Measurements from ENCODE around the gene NEURL1. TPM values are rescaled to one million over a fixed set of nuclear protein-coding genes. Genes with fewer than 3 reads are reported as not detected.

Gene NEURL1
- total RNA-seq, 1 donor from 2014 or later: 0.93 TPM

DNA sequence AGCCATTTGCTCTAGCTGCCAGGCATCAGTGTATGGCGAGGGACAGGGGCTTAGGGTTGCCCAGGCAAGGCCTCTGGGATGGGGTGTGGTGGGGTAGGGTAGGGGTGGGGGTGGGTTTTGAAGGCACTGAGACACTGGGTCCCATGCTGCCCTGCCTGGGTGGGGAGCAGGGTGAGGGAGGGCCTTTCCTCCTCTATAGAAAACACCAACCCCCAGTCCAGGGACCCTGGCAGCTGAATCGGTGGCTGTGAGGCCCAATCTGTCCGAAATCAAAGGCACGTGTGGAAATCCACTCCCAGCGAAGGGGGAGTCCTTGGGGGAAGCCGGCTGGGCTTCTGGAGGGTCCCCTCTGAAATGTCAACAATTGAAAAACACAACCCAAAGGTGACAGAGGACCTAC lies 106.4 kb downstream of the NEURL1 start:
- H3K27ac Mint-ChIP-seq: no peak overlapping the region

DNA sequence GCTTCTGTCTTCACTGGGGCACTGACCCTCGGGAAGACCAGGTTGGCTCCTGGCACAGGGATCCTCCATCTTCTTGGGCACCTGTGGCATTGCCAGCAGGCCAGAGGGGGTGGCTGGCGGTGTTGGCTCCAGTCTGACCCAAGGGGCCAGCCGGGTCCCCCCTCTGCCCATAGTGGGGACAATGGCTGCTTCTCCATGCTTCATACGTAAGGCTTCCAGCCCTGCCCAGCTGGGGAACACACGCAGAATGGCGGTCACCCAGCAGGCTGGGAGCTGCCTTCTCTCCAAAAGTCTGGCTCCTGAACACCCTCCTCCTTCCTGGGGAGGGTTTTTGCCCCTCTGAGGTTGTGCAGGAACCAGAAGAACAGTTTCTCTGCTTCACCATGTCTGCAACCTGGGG lies 106.8 kb downstream of the NEURL1 start:
- no peaks in the 10 kb centered on the region for H3K27me3 Mint-ChIP-seq
- CTCF ChIA-PET: interaction anchor here (1.2 kb wide), 1 partner anchor 86 kb away, joined by 3 read pairs; no protein-coding TSS in a partner anchor
- H3K9me3 Mint-ChIP-seq: no peaks in the 10 kb centered on the region
- POLR2A ChIA-PET: no interaction called here
- intact Hi-C loops (cut with micrococcal nuclease): no loop called here
- no peaks in the 10 kb centered on the region for H3K4me1 Mint-ChIP-seq
- no peak for ATAC-seq (ENCODE audit: low read depth)
- no peak for DNase-seq
- H3K4me3 Mint-ChIP-seq: no peak overlapping the region
- H3K36me3 Mint-ChIP-seq (ENCODE audit: low read depth): peaks cover 21% of the 10 kb centered on the region
- TF ChIP-seq, protein P1, sequence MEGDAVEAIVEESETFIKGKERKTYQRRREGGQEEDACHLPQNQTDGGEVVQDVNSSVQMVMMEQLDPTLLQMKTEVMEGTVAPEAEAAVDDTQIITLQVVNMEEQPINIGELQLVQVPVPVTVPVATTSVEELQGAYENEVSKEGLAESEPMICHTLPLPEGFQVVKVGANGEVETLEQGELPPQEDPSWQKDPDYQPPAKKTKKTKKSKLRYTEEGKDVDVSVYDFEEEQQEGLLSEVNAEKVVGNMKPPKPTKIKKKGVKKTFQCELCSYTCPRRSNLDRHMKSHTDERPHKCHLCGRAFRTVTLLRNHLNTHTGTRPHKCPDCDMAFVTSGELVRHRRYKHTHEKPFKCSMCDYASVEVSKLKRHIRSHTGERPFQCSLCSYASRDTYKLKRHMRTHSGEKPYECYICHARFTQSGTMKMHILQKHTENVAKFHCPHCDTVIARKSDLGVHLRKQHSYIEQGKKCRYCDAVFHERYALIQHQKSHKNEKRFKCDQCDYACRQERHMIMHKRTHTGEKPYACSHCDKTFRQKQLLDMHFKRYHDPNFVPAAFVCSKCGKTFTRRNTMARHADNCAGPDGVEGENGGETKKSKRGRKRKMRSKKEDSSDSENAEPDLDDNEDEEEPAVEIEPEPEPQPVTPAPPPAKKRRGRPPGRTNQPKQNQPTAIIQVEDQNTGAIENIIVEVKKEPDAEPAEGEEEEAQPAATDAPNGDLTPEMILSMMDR (IDR thresholded peaks at IDR 0.05): no peak
- H3K27ac Mint-ChIP-seq: no peak overlapping the region

More for the DNA sequence above, 106.4 kb downstream of the NEURL1 start:
- Mint-ChIP-seq H3K9me3 (no peaks in the 10 kb centered on the region), H3K4me1 (no peaks in the 10 kb centered on the region), H3K27me3 (no peaks in the 10 kb centered on the region), H3K36me3 (ENCODE audit: low read depth) (peaks cover 21% of the 10 kb centered on the region), H3K4me3 (no peak overlapping the region)
- CTCF ChIA-PET: interaction anchor here (1.2 to 1.8 kb wide), 2 partner anchors 86 kb away, joined by 3 to 16 read pairs; no protein-coding TSS in a partner anchor
- POLR2A ChIA-PET: interaction anchor here (0.6 kb wide), 1 partner anchor 62 kb away, joined by 3 read pairs; no protein-coding TSS in a partner anchor
- TF ChIP-seq, protein P1 (IDR thresholded peaks at IDR 0.05): no peak
- intact Hi-C loops (cut with micrococcal nuclease): loop anchor here (5.0 kb wide), 1 partner anchor 257 kb away; the partner anchor contains the start of gene SH3PXD2A
- DNase-seq (no peak), ATAC-seq (ENCODE audit: low read depth) (no peak)

DNA sequence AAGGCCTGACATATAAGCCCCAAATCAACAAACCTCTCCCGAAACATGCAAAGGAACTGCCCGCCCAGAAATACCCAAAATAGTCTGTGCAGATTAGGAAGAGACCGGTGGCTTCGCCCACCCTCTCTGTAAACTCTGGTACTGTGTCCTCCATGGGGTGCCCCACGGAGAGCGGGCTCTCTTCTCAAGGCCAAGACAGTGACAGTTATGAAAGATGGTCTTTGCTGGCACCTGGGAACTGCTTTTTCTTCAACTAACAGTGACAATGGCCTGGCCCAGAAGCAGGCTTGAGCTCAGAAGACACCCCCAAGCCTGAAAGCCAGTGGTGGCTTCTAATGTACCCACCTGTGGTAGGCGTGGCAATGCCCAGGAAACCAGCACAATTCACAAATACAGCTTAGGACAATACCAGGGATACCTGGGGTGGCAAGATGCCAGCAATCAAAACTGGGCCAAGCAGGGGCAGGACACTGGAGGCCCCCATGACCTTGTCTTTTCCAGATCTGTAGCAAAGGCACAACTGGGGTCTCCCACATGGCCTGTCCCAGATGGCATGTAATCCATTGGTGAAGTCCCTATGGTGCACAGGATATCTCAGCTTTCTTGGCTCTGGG lies 107.6 kb downstream of the NEURL1 start:
- Mint-ChIP-seq H3K4me1 (no peaks in the 10 kb centered on the region), H3K36me3 (ENCODE audit: low read depth) (peaks cover 23% of the 10 kb centered on the region), H3K27me3 (no peaks in the 10 kb centered on the region), H3K9me3 (no peaks in the 10 kb centered on the region), H3K27ac (no peak overlapping the region), H3K4me3 (no peak overlapping the region)
- TF ChIP-seq, protein P1 (IDR thresholded peaks at IDR 0.05): no peak
- CTCF ChIA-PET: interaction anchor here (1.2 kb wide), 1 partner anchor 85 kb away, joined by 3 read pairs; no protein-coding TSS in a partner anchor
- intact Hi-C loops (cut with micrococcal nuclease): no loop called here
- POLR2A ChIA-PET: no interaction called here
- DNase-seq: no peak
- ATAC-seq (ENCODE audit: low read depth): no peak

DNA sequence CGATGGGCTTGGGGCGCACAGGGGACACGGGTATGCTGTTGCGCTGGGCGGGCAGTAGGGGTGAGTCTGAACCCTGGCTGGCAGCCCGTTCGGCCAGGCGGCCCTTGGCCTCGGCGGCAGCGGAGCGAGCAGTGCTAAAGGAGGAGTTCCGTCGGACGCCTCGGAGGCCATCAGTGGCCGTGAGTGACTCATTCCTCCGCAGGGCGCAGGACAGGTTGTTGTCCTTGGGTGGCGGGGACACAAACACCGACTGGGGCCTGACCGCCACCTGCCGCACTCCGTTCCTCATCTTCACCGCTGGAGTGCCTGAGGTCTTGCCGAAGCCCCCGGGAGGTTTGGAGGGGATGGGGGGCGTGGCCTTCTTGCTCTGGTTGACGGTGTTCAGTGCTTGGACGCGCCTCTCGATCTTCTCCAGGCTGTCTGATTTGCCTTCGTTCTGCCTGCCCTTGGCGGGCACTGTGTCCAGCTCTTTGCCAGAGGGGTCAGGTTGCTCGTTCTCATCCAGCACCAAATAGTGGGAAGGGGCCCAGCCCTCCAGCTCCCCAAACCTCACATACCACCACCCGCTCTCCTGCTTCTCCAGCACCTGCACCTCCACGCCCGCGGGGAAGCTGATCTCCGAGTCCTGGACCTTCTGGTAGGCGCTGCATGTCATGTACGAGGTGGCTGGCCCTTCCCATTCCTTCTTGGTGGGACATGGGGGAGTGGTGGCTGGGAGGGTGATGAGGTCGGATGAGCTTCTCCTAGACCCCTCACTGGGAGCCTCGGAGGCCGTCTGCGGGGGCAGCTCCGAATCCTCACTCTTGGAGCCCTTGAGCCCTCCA lies 108.7 kb downstream of the NEURL1 start:
- Mint-ChIP-seq H3K27ac (no peak overlapping the region), H3K36me3 (ENCODE audit: low read depth) (peaks cover 24% of the 10 kb centered on the region), H3K27me3 (no peaks in the 10 kb centered on the region), H3K4me1 (no peaks in the 10 kb centered on the region), H3K4me3 (no peak overlapping the region), H3K9me3 (no peaks in the 10 kb centered on the region)
- ATAC-seq (ENCODE audit: low read depth) (no peak), DNase-seq (no peak)
- POLR2A ChIA-PET: no interaction called here
- CTCF ChIA-PET: interaction anchor here (1.0 to 1.1 kb wide), 2 partner anchors 9 to 84 kb away, joined by 3 read pairs; no protein-coding TSS in a partner anchor
- TF ChIP-seq, protein P1 (IDR thresholded peaks at IDR 0.05): no peak
- intact Hi-C loops (cut with micrococcal nuclease): no loop called here

DNA sequence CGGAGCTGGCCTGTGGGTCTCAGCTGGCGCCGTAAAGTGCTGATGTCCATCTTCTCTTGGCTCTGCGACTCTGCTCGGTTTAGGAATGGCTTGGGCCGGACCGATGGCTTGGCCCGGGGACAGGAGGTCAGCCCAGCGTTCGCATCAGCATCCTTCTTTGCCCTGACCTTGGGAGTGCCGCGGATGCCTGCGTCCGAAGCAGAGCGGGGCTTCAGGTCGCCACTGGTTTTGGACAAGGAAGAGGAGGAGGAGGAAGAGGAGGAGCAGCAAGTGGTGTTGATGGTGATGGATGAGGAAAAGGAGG lies 109.3 kb downstream of the NEURL1 start:
- peaks cover 25% of the 10 kb centered on the region for H3K36me3 Mint-ChIP-seq (ENCODE audit: low read depth)
- DNase-seq (no peak), ATAC-seq (ENCODE audit: low read depth) (no peak)
- H3K27me3 Mint-ChIP-seq: no peaks in the 10 kb centered on the region
- ChIA-PET CTCF (interaction anchor here (1.1 kb wide), 1 partner anchor 10 kb away, joined by 3 read pairs; no protein-coding TSS in a partner anchor), POLR2A (no interaction called here)
- TF ChIP-seq, protein P1 (IDR thresholded peaks at IDR 0.05): no peak
- H3K4me1 Mint-ChIP-seq: no peaks in the 10 kb centered on the region
- no peaks in the 10 kb centered on the region for H3K9me3 Mint-ChIP-seq
- no peak overlapping the region for H3K27ac Mint-ChIP-seq
- no peak overlapping the region for H3K4me3 Mint-ChIP-seq
- intact Hi-C loops (cut with micrococcal nuclease): no loop called here
